ENCODE measurements around the gene ABLIM3. TPM values are rescaled to one million over a fixed set of nuclear protein-coding genes. Genes with fewer than 3 reads are reported as not detected.

ABLIM3 gene
- total RNA-seq = 122 TPM
- long read RNA-seq, partial matches to known transcripts = 2 of 29 reads
- long read RNA-seq, other reads (novel, unspliced or antisense) = 26 of 29 reads

DNA sequence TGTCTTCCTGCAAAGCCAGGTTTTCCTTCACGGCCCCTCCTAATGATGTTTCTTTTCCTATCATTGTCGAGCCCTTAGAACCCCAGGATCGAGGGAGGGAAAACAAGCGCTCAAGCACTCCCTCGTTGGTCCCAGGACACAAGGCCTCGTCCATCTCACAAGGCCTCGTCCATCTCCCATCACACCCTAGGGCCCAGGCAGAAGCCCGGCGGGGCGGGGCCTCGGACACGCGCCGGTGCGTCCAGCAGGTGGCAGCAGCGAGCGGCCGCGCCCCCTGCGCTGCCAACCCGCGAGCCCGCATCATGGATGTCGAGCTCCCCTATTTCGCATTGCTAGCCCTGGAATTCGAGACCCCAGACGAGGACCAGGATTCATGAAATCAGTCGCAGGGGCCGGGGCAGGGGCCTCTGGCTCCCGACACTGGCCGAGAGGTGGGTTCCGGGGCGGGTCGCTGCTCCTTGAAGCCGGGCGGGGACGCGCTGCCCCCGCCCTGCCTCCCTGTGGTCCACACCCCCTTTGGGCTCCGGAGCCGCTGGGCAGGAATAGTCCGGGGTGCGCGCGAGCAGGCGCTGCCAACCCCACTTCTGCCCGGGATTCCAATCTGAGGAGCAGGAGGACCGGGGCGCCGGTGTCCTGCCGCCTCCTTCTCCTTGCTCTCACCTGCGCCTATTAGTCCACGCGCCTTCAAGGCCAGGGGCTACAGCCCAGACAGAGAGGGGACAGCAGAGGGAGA, at the start of gene ABLIM3:
Gene ABLIM3, plus strand, starts transcription at position 270 of the 733 bp plus-strand sequence. CDS start 603 bp downstream, outside the sequence.
- Histone ChIP-seq H3K4me1 (peaks cover 65% of the 10 kb centered on the region), H3K27me3 (ENCODE audit: low read depth) (no peaks in the 10 kb centered on the region), H3K4me3 (peak within 1 kb of the TSS; percentile 94), H3K27ac (replicated peaks) (peak within 1 kb of the TSS; percentile 96), H3K36me3 (peaks cover 3% of the 10 kb centered on the region), H3K9me3 (replicated peaks) (peaks cover 2% of the 10 kb centered on the region)
- peak; percentile 75 for DNase-seq
- TF ChIP-seq, protein P1, sequence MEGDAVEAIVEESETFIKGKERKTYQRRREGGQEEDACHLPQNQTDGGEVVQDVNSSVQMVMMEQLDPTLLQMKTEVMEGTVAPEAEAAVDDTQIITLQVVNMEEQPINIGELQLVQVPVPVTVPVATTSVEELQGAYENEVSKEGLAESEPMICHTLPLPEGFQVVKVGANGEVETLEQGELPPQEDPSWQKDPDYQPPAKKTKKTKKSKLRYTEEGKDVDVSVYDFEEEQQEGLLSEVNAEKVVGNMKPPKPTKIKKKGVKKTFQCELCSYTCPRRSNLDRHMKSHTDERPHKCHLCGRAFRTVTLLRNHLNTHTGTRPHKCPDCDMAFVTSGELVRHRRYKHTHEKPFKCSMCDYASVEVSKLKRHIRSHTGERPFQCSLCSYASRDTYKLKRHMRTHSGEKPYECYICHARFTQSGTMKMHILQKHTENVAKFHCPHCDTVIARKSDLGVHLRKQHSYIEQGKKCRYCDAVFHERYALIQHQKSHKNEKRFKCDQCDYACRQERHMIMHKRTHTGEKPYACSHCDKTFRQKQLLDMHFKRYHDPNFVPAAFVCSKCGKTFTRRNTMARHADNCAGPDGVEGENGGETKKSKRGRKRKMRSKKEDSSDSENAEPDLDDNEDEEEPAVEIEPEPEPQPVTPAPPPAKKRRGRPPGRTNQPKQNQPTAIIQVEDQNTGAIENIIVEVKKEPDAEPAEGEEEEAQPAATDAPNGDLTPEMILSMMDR (IDR thresholded peaks at IDR 0.05; ENCODE audit: borderline replicate concordance) = peak; percentile 96
- intact Hi-C loops (cut with micrococcal nuclease) = loop anchor here (5.0 kb wide), 1 partner anchor 86 kb away; no protein-coding TSS in a partner anchor

DNA sequence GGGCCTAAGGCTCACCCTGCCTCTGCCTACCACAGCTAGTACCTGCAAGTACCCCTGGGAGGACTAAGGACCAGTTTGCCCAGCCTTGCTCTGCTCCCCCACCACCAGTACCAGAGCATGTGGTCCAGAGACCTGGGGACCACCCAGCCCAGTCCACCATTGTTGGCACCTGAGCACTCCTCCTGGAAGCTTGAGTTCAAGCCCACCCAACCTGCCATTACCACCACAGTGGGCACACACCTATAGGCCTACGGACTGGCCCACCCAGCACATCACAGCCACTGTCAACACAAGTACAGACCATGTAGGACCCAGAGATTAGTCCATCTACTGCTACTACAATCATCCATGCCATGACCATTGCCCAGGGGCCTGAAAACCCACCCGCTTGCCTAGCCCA, 47.7 kb upstream of the ABLIM3 start:
- H3K27ac ChIP-seq (replicated peaks) = no peak overlapping the region
- H3K9me3 ChIP-seq (replicated peaks) = peaks cover 36% of the 10 kb centered on the region
- no peak overlapping the region for H3K4me3 ChIP-seq
- H3K36me3 ChIP-seq = no peaks in the 10 kb centered on the region
- peaks cover 5% of the 10 kb centered on the region for H3K4me1 ChIP-seq
- TF ChIP-seq, protein P1 (IDR thresholded peaks at IDR 0.05; ENCODE audit: borderline replicate concordance) = no peak
- intact Hi-C loops (cut with micrococcal nuclease) = no loop called here
- no peaks in the 10 kb centered on the region for H3K27me3 ChIP-seq (ENCODE audit: low read depth)
- no peak for DNase-seq

DNA sequence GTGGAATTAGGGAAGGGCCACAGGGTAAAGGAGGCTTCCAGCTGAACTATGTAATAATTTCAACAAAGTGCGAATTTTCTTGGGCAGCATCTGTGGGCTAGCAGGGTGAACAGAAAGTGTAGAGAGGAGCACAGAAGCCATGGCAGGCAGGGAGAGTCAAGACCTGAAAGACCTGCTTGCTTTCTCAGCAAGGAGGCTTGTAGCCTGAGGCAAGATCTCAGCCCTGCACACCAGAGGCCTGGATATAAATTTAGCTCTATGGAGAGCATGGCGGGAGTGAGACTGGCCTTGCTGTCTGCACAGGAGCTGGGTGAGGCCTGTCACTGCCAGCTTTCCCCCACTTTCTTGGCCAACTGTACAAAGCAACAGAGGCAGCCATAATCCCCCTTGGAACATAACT, 46.3 kb upstream of the ABLIM3 start:
- intact Hi-C loops (cut with micrococcal nuclease) = no loop called here
- H3K4me3 ChIP-seq = no peak overlapping the region

DNA sequence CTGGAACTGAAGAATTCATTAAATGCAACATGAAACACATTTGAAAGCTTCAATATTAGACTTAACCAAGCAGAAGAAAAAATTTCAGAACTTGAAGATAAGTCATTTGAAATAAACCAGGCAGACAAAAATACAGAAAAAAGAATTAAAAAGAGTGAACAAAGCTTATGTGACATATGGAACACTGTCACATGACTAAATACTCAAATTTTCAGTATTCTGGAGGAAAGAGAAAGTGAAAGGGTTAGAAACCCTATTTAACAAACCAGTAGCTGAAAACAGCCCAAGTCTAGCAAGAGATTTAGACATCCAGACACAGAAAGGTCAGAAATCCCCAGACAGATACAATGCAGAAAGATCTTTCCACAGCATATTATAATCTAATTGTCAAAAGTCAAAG, 41.4 kb upstream of the ABLIM3 start:
- intact Hi-C loops (cut with micrococcal nuclease) = no loop called here
- Histone ChIP-seq H3K9me3 (replicated peaks) (peaks cover 63% of the 10 kb centered on the region), H3K27ac (replicated peaks) (no peak overlapping the region), H3K4me1 (no peaks in the 10 kb centered on the region), H3K36me3 (no peaks in the 10 kb centered on the region), H3K4me3 (no peak overlapping the region), H3K27me3 (ENCODE audit: low read depth) (no peaks in the 10 kb centered on the region)
- no peak for DNase-seq
- TF ChIP-seq, protein P1 (IDR thresholded peaks at IDR 0.05; ENCODE audit: borderline replicate concordance) = no peak

More for the DNA sequence above, 46.3 kb upstream of the ABLIM3 start:
- Histone ChIP-seq H3K27me3 (ENCODE audit: low read depth) (no peaks in the 10 kb centered on the region), H3K27ac (replicated peaks) (no peak overlapping the region), H3K4me1 (no peaks in the 10 kb centered on the region), H3K36me3 (no peaks in the 10 kb centered on the region), H3K9me3 (replicated peaks) (peaks cover 50% of the 10 kb centered on the region)
- no peak for DNase-seq
- TF ChIP-seq, protein P1 (IDR thresholded peaks at IDR 0.05; ENCODE audit: borderline replicate concordance) = no peak

DNA sequence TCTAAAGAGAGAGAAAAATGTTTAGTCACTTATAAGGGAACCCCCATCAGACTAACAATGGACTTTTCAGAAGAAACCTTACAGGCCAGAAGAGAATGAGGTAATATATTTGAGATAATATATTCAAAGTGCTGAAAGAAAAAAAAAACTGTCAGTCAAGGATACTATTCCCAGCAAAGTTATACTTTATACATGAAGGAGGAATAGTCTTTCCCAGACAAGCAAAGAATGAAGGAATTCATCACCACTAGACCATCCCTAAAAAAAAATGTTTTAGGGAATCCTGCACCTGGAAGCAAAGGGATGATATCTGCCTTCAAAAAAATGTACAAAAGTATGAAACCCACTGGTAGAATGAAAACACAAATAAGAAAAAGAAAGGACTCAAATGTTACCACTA, 41.0 kb upstream of the ABLIM3 start:
- Histone ChIP-seq H3K27me3 (ENCODE audit: low read depth) (no peaks in the 10 kb centered on the region), H3K4me1 (no peaks in the 10 kb centered on the region), H3K4me3 (no peak overlapping the region), H3K36me3 (no peaks in the 10 kb centered on the region), H3K9me3 (replicated peaks) (peaks cover 60% of the 10 kb centered on the region), H3K27ac (replicated peaks) (no peak overlapping the region)
- TF ChIP-seq, protein P1 (IDR thresholded peaks at IDR 0.05; ENCODE audit: borderline replicate concordance) = no peak
- no peak for DNase-seq
- intact Hi-C loops (cut with micrococcal nuclease) = no loop called here

Measured in left ventricle myocardium inferior (tissue), 1 donor.